ENCODE data around the gene CST11. TPM values are rescaled to one million over a fixed set of nuclear protein-coding genes. Genes with fewer than 3 reads are reported as not detected.

CST11 gene
- total and polyA plus RNA-seq, 4 donors, result not detected

- H3K36me3 ChIP-seq (ENCODE audit: control insufficient read depth in 4 of 4, insufficient read depth in 3 of 4, low read depth in 1 of 4, low read length in 3 of 4), result peaks cover 0 to 3% (median 0%) of the 10 kb centered on the region in 4 donors
- 96% methylated on average over 1 of the region's 1 CpG for WGBS
- H3K4me3 ChIP-seq (ENCODE audit: low read depth in 1 of 3, low read length in 3 of 3), result no peak overlapping the region
- peaks cover 3 to 5% (median 3%) of the 10 kb centered on the region in 4 donors for H3K4me1 ChIP-seq (ENCODE audit: control insufficient read depth in 4 of 4, insufficient read depth in 4 of 4, low read length in 3 of 4)
- no peak overlapping the region for H3K9ac ChIP-seq (ENCODE audit: low read depth in 1 of 2, low read length in 2 of 2)
- TF ChIP-seq NR2F2 (IDR thresholded peaks at IDR 0.05), result peak; percentile 44
- no peak for TF ChIP-seq FOXA2 (IDR thresholded peaks at IDR 0.05)
- TF ChIP-seq HNF4A (conservative IDR thresholded peaks at IDR 0.05), result peak in 1 of 2 donors; percentile 37
- peak; percentile 55 to 75 for TF ChIP-seq RXRA (IDR thresholded peaks at IDR 0.05)
- no peaks in the 10 kb centered on the region for H3K27me3 ChIP-seq (ENCODE audit: control insufficient read depth in 4 of 4, insufficient read depth in 4 of 4, low read length in 3 of 4)
- no peak overlapping the region for H3K27ac ChIP-seq (ENCODE audit: low read depth in 1 of 2, low read length in 2 of 2)
- H3K9me3 ChIP-seq (ENCODE audit: control insufficient read depth in 4 of 4, low read length in 3 of 4), result no peaks in the 10 kb centered on the region
- no peak for DNase-seq (ENCODE audit: low spot score)
Measured at GRCh38 chr20:23406880-23407279, 45.8 kb downstream of the CST11 start.

DNA sequence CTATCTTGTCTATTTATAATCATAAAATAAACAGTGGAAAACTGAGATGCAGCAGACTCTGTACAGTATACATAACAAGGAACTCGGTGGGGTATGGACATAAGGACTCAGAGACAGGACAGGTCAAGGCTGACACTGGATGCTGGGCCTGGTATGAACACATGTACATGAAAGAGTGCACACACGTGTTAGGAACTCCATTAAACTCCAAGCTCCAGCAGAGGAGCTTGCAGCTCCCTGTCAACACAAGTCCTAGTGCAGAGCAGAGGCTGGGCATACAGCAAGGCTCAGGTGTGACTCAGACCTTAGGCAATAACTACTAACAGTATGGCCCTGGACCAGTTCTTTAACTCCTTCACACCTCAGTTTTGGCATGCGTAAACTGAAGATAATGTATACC, 48.5 kb downstream of the CST11 start:
- WGBS, result 75% methylated on average over 3 of the region's 3 CpGs
- no peak overlapping the region for H3K9ac ChIP-seq (ENCODE audit: low read depth in 1 of 2, low read length in 2 of 2)
- TF ChIP-seq FOXA1 (IDR thresholded peaks at IDR 0.05) (no peak), NR2F2 (IDR thresholded peaks at IDR 0.05) (no peak), RAD21 (IDR thresholded peaks at IDR 0.05) (no peak), YY1 (IDR thresholded peaks at IDR 0.05) (no peak), EGR1 (IDR thresholded peaks at IDR 0.05; ENCODE audit: low read depth in 2 of 2) (no peak), RXRA (IDR thresholded peaks at IDR 0.05) (no peak), HNF4A (conservative IDR thresholded peaks at IDR 0.05) (no peak), TAF1 (conservative IDR thresholded peaks at IDR 0.05) (no peak), FOXA2 (IDR thresholded peaks at IDR 0.05) (no peak), JUND (IDR thresholded peaks at IDR 0.05) (no peak)
- TF ChIP-seq, protein P1, sequence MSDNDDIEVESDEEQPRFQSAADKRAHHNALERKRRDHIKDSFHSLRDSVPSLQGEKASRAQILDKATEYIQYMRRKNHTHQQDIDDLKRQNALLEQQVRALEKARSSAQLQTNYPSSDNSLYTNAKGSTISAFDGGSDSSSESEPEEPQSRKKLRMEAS (IDR thresholded peaks at IDR 0.05), result no peak

GRCh38 chr20:23403751-23404150, 48.9 kb downstream of the CST11 start:
- H3K4me1 ChIP-seq (ENCODE audit: control insufficient read depth in 4 of 4, insufficient read depth in 4 of 4, low read length in 3 of 4), result peaks cover 2 to 3% (median 3%) of the 10 kb centered on the region in 4 donors
- H3K27ac ChIP-seq (ENCODE audit: low read depth in 1 of 2, low read length in 2 of 2), result no peak overlapping the region
- DNase-seq (ENCODE audit: low spot score), result no peak
- 85% methylated on average over 5 of the region's 5 CpGs for WGBS
- no peaks in the 10 kb centered on the region for H3K27me3 ChIP-seq (ENCODE audit: control insufficient read depth in 4 of 4, insufficient read depth in 4 of 4, low read length in 3 of 4)
- H3K9ac ChIP-seq (ENCODE audit: low read depth in 1 of 2, low read length in 2 of 2), result no peak overlapping the region
- no peak for TF ChIP-seq EGR1 (IDR thresholded peaks at IDR 0.05; ENCODE audit: low read depth in 2 of 2)
- no peak overlapping the region for H3K4me3 ChIP-seq (ENCODE audit: low read depth in 1 of 3, low read length in 3 of 3)
- peaks cover 0 to 4% (median 3%) of the 10 kb centered on the region in 4 donors for H3K36me3 ChIP-seq (ENCODE audit: control insufficient read depth in 4 of 4, insufficient read depth in 3 of 4, low read depth in 1 of 4, low read length in 3 of 4)
- no peaks in the 10 kb centered on the region for H3K9me3 ChIP-seq (ENCODE audit: control insufficient read depth in 4 of 4, low read length in 3 of 4)

More for the DNA sequence above, 48.5 kb downstream of the CST11 start:
- Histone ChIP-seq H3K36me3 (ENCODE audit: control insufficient read depth in 4 of 4, insufficient read depth in 3 of 4, low read depth in 1 of 4, low read length in 3 of 4) (peaks cover 0 to 4% (median 3%) of the 10 kb centered on the region in 4 donors), H3K4me3 (ENCODE audit: low read depth in 1 of 3, low read length in 3 of 3) (no peak overlapping the region), H3K4me1 (ENCODE audit: control insufficient read depth in 4 of 4, insufficient read depth in 4 of 4, low read length in 3 of 4) (peaks cover 2 to 3% (median 3%) of the 10 kb centered on the region in 4 donors), H3K27me3 (ENCODE audit: control insufficient read depth in 4 of 4, insufficient read depth in 4 of 4, low read length in 3 of 4) (no peaks in the 10 kb centered on the region), H3K9me3 (ENCODE audit: control insufficient read depth in 4 of 4, low read length in 3 of 4) (no peaks in the 10 kb centered on the region), H3K27ac (ENCODE audit: low read depth in 1 of 2, low read length in 2 of 2) (no peak overlapping the region)
- no peak for DNase-seq (ENCODE audit: low spot score)

GRCh38 chr20:23401051-23401450, 51.6 kb downstream of the CST11 start:
- Histone ChIP-seq H3K27ac (ENCODE audit: low read depth in 1 of 2, low read length in 2 of 2) (no peak overlapping the region), H3K4me1 (ENCODE audit: control insufficient read depth in 4 of 4, insufficient read depth in 4 of 4, low read length in 3 of 4) (no peaks in the 10 kb centered on the region), H3K36me3 (ENCODE audit: control insufficient read depth in 4 of 4, insufficient read depth in 3 of 4, low read depth in 1 of 4, low read length in 3 of 4) (peaks cover 0 to 4% (median 3%) of the 10 kb centered on the region in 4 donors), H3K9me3 (ENCODE audit: control insufficient read depth in 4 of 4, low read length in 3 of 4) (no peaks in the 10 kb centered on the region), H3K4me3 (ENCODE audit: low read depth in 1 of 3, low read length in 3 of 3) (no peak overlapping the region), H3K9ac (ENCODE audit: low read depth in 1 of 2, low read length in 2 of 2) (no peak overlapping the region), H3K27me3 (ENCODE audit: control insufficient read depth in 4 of 4, insufficient read depth in 4 of 4, low read length in 3 of 4) (no peaks in the 10 kb centered on the region)
- 88% methylated on average over 5 of the region's 5 CpGs for WGBS
- TF ChIP-seq, protein P2, sequence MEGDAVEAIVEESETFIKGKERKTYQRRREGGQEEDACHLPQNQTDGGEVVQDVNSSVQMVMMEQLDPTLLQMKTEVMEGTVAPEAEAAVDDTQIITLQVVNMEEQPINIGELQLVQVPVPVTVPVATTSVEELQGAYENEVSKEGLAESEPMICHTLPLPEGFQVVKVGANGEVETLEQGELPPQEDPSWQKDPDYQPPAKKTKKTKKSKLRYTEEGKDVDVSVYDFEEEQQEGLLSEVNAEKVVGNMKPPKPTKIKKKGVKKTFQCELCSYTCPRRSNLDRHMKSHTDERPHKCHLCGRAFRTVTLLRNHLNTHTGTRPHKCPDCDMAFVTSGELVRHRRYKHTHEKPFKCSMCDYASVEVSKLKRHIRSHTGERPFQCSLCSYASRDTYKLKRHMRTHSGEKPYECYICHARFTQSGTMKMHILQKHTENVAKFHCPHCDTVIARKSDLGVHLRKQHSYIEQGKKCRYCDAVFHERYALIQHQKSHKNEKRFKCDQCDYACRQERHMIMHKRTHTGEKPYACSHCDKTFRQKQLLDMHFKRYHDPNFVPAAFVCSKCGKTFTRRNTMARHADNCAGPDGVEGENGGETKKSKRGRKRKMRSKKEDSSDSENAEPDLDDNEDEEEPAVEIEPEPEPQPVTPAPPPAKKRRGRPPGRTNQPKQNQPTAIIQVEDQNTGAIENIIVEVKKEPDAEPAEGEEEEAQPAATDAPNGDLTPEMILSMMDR (IDR thresholded peaks at IDR 0.05; ENCODE audit: low read depth, low read length, missing input control), result no peak
- no peak for DNase-seq (ENCODE audit: low spot score)

Small RNA genes within 50 kb of the gene (small RNA-seq; reads per million reads assigned to genes)
- not detected for gene RF00019

Other genes with a start within 250 kb of the CST11 start
- 1 to 10 TPM; 9.5 to 9.6 TPM for gene NXT1, start 102.1 kb downstream of the CST11 start, total RNA-seq
- 1 to 10 TPM; 5.7 to 8.1 TPM for gene NXT1, start 102.1 kb downstream of the CST11 start, polyA plus RNA-seq
- 10 to 100 TPM in 1 of 2 donors, 1 to 10 TPM in 1; 5.6 to 11.0 TPM for gene GZF1, start 90.7 kb downstream of the CST11 start, total RNA-seq
- gene GZF1, start 90.7 kb downstream of the CST11 start, polyA plus RNA-seq, result 1 to 10 TPM; 1.6 to 4.5 TPM
- gene NAPB, start 31.4 kb downstream of the CST11 start, total RNA-seq, result 10 to 100 TPM in 1 of 2 donors, 1 to 10 TPM in 1; 6.1 to 10.6 TPM
- 1 to 10 TPM; 2.4 to 2.9 TPM for gene NAPB, start 31.4 kb downstream of the CST11 start, polyA plus RNA-seq
- not detected for gene CSTL1, start 13.2 kb downstream of the CST11 start, total RNA-seq
- not detected for gene CSTL1, start 13.2 kb downstream of the CST11 start, polyA plus RNA-seq
- not detected for gene CST8, start 38.2 kb upstream of the CST11 start, total RNA-seq
- not detected for gene CST8, start 38.2 kb upstream of the CST11 start, polyA plus RNA-seq
- gene CST9L, start 115.6 kb upstream of the CST11 start, total RNA-seq, result not detected
- gene CST9L, start 115.6 kb upstream of the CST11 start, polyA plus RNA-seq, result not detected
- gene CST9, start 153.0 kb upstream of the CST11 start, total RNA-seq, result not detected
- gene CST9, start 153.0 kb upstream of the CST11 start, polyA plus RNA-seq, result not detected
- 100 to 1,000 TPM; 153 to 364 TPM for gene CST3, start 185.1 kb upstream of the CST11 start, total RNA-seq
- gene CST3, start 185.1 kb upstream of the CST11 start, polyA plus RNA-seq, result 1,000 to 10,000 TPM in 1 of 2 donors, 100 to 1,000 TPM in 1; 662 to 1,712 TPM
- gene CST4, start 236.2 kb upstream of the CST11 start, total RNA-seq, result not detected
- not detected for gene CST4, start 236.2 kb upstream of the CST11 start, polyA plus RNA-seq